Kidney (tissue), 14 donors: ENCODE measurements around the gene ATP11A. TPM values are rescaled to one million over a fixed set of nuclear protein-coding genes. Genes with fewer than 3 reads are reported as not detected.
"Not testable (repeated sequence)": the region's sequence is repeated elsewhere in the genome, so short reads cannot be mapped to it uniquely, and the experiment has no call there.

Experiments
- DNase-seq, 5 donors: peaks; one replicate each; pipeline ENCODE4 v3.0.0-alpha.2; 2013 to 2020
- FAIRE-seq: peaks from 2 replicates; lab custom pipeline; 2012; peaks lifted over from hg19 to GRCh38; lab: Jason Lieb, UNC
- H3K27ac ChIP-seq, 2 donors: one replicate each; pipeline ENCODE4 v1.7.0; 2013; ENCODE audit warnings: low read depth in 2 of 2, low read length in 2 of 2, inconsistent platforms in 1 of 2
- H3K27me3 ChIP-seq: one replicate; pipeline ENCODE4 v1.7.1; 2013; ENCODE audit warnings: low read length, inconsistent platforms; ENCODE audit not compliant: control insufficient read depth, insufficient read depth
- H3K36me3 ChIP-seq, 3 donors: one replicate each; pipeline versions ENCODE4 v1.7.0 to v1.7.1; 2013; ENCODE audit warnings: low read length in 3 of 3, control low read depth in 1 of 3, inconsistent platforms in 1 of 3; ENCODE audit not compliant: insufficient read depth in 3 of 3, control insufficient read depth in 2 of 3
- H3K4me1 ChIP-seq, 3 donors: one replicate each; pipeline versions ENCODE4 v1.7.0 to v1.7.1; 2013; ENCODE audit warnings: low read length in 3 of 3, inconsistent platforms in 1 of 3, low read depth in 1 of 3; ENCODE audit not compliant: control insufficient read depth in 2 of 3, insufficient read depth in 2 of 3
- H3K4me3 ChIP-seq, 3 donors: one replicate each; pipeline versions ENCODE4 v1.7.0 to v1.8.1; 2013; ENCODE audit warnings: low read length in 3 of 3, control low read depth in 1 of 3, inconsistent platforms in 1 of 3
- H3K9ac ChIP-seq, 3 donors: one replicate each; pipeline versions ENCODE4 v1.7.0 to v1.7.1; 2013; ENCODE audit warnings: low read length in 3 of 3, control low read depth in 1 of 3, inconsistent platforms in 1 of 3
- H3K9me3 ChIP-seq, 3 donors: one replicate each; pipeline versions ENCODE4 v1.7.0 to v1.7.1; 2013; ENCODE audit warnings: low read length in 3 of 3, control low read depth in 1 of 3, inconsistent platforms in 1 of 3; ENCODE audit not compliant: control insufficient read depth in 2 of 3, insufficient read depth in 1 of 3
- intact Hi-C: fragments of 100-400 bp; cut with DNase I; formaldehyde crosslinking; loops from one replicate; pipeline ENCODE4 v1.11.1; 2022
- polyA plus RNA-seq: library from polyadenylated mRNA; stranded (reverse); fragments of 350-450 nt; fragmentation: Illumina TruSeq; extraction: RNeasy Lipid Tissue Mini Kit (QIAGEN cat#74804); gene quantifications from one replicate; pipeline ENCODE4 v1.2.3, GENCODE V29; 2014; ENCODE audit warnings: low read depth, low replicate concordance; ENCODE audit not compliant: insufficient read depth
- total RNA-seq: library from RNA; stranded (reverse); fragmentation: NEBNext Ultra II Directional; extraction: Animal tissue kit (Norgen Biotek cat#: 25700); gene quantifications from one replicate; pipeline ENCODE4 v1.2.1, GENCODE V29; 2021
- TF ChIP-seq, protein P1 (sequence below): IDR thresholded peaks from 3 replicates; pipeline ENCODE4 v1.5.1; 2012; ENCODE audit warnings: mild to moderate bottlenecking, moderate library complexity, borderline replicate concordance; ENCODE audit not compliant: insufficient read depth; ENCODE audit errors: extremely low read depth
- donor health status: control.
- donor health status: control.
- donor health status: control.
- donor health status: control.
- donor health status: control.
- donor health status: DM: yes; HTN: yes; CAD: no.
- donor health status: Normal renal cell carcinoma (clear cell type).

The ATP11A gene
- total and polyA plus RNA-seq, 2 donors from 2014 or later: 4.9 to 212 TPM

DNA sequence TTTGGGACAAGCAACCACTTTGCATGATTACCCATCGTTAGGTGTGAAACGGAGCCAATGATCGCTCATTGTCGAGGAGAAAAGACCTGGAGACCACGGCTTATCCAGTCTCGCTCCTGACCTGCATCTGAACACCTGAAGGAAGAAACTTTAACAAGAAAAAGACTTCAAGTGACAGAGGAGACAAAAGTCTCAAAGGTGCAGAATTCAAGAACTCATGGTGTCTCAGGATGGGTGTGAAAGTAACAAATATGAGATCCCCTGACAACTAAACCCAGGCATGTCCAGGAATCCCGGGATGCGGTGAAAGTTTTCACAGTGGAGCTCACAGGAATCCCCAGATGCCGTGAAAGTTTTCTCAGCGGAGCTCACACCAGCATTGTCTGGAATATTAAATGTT lies 6.3 kb upstream of the ATP11A start:
- Histone ChIP-seq H3K4me1 (peaks cover 0 to under 1% (median 0%) of the 10 kb centered on the region in 3 donors), H3K27ac (no peak overlapping the region), H3K27me3 (no peaks in the 10 kb centered on the region), H3K9ac (no peak overlapping the region), H3K36me3 (no peaks in the 10 kb centered on the region), H3K4me3 (no peak overlapping the region), H3K9me3 (no peaks in the 10 kb centered on the region)
- TF ChIP-seq, protein P1, sequence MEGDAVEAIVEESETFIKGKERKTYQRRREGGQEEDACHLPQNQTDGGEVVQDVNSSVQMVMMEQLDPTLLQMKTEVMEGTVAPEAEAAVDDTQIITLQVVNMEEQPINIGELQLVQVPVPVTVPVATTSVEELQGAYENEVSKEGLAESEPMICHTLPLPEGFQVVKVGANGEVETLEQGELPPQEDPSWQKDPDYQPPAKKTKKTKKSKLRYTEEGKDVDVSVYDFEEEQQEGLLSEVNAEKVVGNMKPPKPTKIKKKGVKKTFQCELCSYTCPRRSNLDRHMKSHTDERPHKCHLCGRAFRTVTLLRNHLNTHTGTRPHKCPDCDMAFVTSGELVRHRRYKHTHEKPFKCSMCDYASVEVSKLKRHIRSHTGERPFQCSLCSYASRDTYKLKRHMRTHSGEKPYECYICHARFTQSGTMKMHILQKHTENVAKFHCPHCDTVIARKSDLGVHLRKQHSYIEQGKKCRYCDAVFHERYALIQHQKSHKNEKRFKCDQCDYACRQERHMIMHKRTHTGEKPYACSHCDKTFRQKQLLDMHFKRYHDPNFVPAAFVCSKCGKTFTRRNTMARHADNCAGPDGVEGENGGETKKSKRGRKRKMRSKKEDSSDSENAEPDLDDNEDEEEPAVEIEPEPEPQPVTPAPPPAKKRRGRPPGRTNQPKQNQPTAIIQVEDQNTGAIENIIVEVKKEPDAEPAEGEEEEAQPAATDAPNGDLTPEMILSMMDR: no peak
- DNase-seq (no peak), FAIRE-seq (no peak)
- intact Hi-C loops: no loop called here

DNA sequence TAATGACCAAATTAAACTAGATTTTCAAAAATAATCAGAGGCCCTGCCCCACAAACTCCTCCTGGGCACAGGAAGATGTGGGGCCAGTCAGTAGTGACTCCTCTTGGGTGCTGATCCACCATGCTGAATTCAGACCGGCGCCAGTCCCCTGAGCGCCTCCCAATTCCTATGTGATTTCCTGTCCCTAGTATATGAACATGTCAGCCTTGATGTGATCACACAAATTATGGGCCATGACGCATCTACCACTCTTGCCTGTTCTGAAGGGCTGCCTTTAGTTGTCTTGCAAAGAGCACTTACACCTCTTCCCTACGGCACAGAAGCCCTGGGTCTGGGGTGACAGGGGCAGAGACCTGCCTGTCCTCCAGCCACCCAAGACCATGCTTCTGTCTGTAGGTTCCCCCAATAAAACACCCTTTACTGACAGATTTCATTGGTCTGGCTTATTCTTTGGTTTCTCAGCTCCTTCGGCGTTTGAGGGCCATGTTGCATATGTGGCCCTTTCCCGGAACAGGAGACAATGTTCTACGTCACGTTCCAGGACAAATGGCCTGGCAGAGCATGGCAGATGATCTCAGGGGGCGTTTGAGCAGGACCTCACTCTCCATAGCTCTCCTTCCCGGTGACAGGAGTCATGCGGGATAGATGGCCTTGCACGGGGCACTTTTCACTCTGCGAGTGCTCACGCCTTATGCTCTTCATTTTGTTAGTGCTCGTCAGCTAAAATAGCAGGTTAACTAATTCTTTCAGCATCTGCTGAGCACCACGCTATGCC lies 5.6 kb upstream of the ATP11A start:
- H3K27ac ChIP-seq: no peak overlapping the region

DNA sequence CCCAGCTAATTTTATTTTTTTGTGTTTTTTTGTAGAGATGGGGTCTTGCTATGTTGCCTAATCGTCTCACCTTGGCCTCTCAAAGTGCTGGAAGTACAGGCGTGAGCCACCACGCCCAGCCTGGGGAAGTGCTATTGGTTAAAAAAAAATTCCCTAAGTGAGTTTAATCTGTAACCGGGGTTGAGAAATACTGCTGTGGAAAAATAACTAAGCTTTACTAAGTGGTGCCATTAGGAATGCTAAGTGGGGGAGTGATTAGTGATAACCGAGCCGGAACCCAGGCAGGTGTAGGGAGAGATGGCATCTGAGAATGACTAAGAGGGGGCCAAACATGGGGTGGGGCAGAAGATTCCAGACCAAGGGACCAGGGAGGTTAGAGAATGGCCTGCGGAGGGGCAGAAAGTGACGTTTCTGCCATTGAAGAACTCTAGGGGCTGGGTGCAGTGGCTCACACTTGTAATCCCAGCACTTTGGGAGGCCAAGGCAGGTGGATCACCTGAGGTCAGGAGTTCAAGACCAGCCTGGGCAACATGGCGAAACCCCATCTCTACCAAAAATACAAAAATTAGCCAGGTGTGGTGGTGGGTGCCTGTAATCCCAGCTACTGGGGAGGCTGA lies 4.5 kb upstream of the ATP11A start:
- intact Hi-C loops, H3K9me3 ChIP-seq, H3K27ac ChIP-seq, H3K9ac ChIP-seq, H3K36me3 ChIP-seq, H3K4me3 ChIP-seq, H3K27me3 ChIP-seq, H3K4me1 ChIP-seq: not testable (repeated sequence)
- DNase-seq: peak in 3 of 5 donors; percentile 65 to 77 (median 76)
- peak; percentile 61 for FAIRE-seq

More for the DNA sequence above, 5.6 kb upstream of the ATP11A start:
- Histone ChIP-seq H3K4me3 (no peak overlapping the region), H3K27me3 (no peaks in the 10 kb centered on the region), H3K4me1 (peaks cover 0 to 5% (median 4%) of the 10 kb centered on the region in 3 donors), H3K36me3 (no peaks in the 10 kb centered on the region), H3K9ac (no peak overlapping the region), H3K9me3 (no peaks in the 10 kb centered on the region)
- TF ChIP-seq, protein P1: no peak
- intact Hi-C loops: no loop called here
- FAIRE-seq (no peak), DNase-seq (no peak)

DNA sequence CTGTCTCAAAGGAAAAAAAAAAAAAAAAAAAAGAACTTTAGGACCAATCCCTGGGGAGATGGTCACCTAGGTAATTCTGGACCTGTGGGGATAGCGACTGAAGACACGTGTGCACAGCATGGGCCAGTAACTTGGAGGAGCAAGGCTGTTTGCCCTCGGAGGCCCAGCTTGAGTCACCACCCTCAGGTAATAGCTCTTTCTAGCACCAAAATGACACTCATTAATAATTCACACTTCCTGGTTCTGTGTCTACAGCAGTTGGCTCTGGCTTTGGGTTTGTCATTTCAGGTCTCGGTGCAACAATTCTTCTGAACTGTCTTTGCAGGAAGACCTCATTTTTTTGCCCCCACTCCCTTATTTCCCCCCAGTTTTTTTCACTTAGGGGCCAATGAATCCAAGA lies 3.9 kb upstream of the ATP11A start:
- intact Hi-C loops: no loop called here
- H3K27me3 ChIP-seq: no peaks in the 10 kb centered on the region
- H3K36me3 ChIP-seq: no peaks in the 10 kb centered on the region
- no peak overlapping the region for H3K27ac ChIP-seq
- TF ChIP-seq, protein P1: no peak
- no peak for FAIRE-seq
- DNase-seq: peak in 1 of 5 donors; percentile 84
- H3K4me3 ChIP-seq: no peak overlapping the region
- H3K9ac ChIP-seq: no peak overlapping the region
- H3K4me1 ChIP-seq: peaks cover 0 to 5% (median 5%) of the 10 kb centered on the region in 3 donors
- no peaks in the 10 kb centered on the region for H3K9me3 ChIP-seq
